OCI-LY3 (cell line): ENCODE results near the gene TFE3.

Experiments
- H2AFZ ChIP-seq: fragments of 200-600, 300-600 bp; shearing (Covaris generic); 2 replicates; pipeline ENCODE4 v1.6.0; 2014; ENCODE audit warnings: antibody characterized with exemption, low read depth, low read length
- H3K27ac ChIP-seq: fragments of 200-600, 300-600 bp; sonication (generic); 2 replicates; pipeline ENCODE4 v1.5.1; 2014; ENCODE audit warnings: mild to moderate bottlenecking, low read length, moderate library complexity, mixed read lengths
- H3K27me3 ChIP-seq: fragments of 200-600, 300-600 bp; sonication (generic); 2 replicates; pipeline ENCODE4 v1.6.1; 2014; ENCODE audit warnings: low read depth, low read length, mixed read lengths
- H3K36me3 ChIP-seq: fragments of 200-600, 300-600 bp; sonication (generic); replicated peaks from 2 replicates; pipeline ENCODE3; 2014; ENCODE audit warnings: low read depth, low read length, mixed read lengths
- H3K4me1 ChIP-seq: fragments of 300-600, 200-600 bp; sonication (generic); 2 replicates; pipeline ENCODE4 v1.6.1; 2014; ENCODE audit warnings: low read length, mixed read lengths
- H3K4me2 ChIP-seq: fragments of 200-600, 300-600 bp; sonication (generic); 2 replicates; pipeline ENCODE4 v1.6.1; 2014; ENCODE audit warnings: low read length, mixed read lengths
- H3K4me3 ChIP-seq: fragments of 300-600, 200-600 bp; sonication (generic); 2 replicates; pipeline ENCODE4 v1.5.1; 2014; ENCODE audit warnings: antibody characterized with exemption, mild to moderate bottlenecking, low read length, moderate library complexity
- H3K79me2 ChIP-seq: fragments of 300-600, 200-600 bp; shearing (Covaris generic); 2 replicates; pipeline ENCODE4 v1.6.1; 2014; ENCODE audit warnings: mild to moderate bottlenecking, low read length, mixed read lengths
- H3K9ac ChIP-seq: fragments of 300-600, 200-600 bp; shearing (Covaris generic); 2 replicates; pipeline ENCODE4 v1.6.0; 2014; ENCODE audit warnings: mild to moderate bottlenecking, low read length, moderate library complexity
- H3K9me3 ChIP-seq: fragments of 200-600, 300-600 bp; shearing (Covaris generic); 2 replicates; pipeline ENCODE4 v1.6.1; 2014; ENCODE audit warnings: low read length, mixed read lengths; ENCODE audit not compliant: insufficient read depth
- H4K20me1 ChIP-seq: fragments of 200-600, 300-600 bp; sonication (generic); 2 replicates; pipeline ENCODE4 v1.6.1; 2016; ENCODE audit warnings: low read length, mixed read lengths; ENCODE audit not compliant: insufficient read depth
- CTCF ChIP-seq: fragments of 200-600, 300-600 bp; sonication (generic); IDR thresholded peaks from 2 replicates; pipeline ENCODE4 v1.5.1; 2014; ENCODE audit warnings: antibody characterized with exemption, low read length, low read depth
- EZH2phosphoT487 ChIP-seq: fragments of 200-600 bp; shearing (Covaris generic); IDR thresholded peaks from 2 replicates; pipeline ENCODE4 v1.6.1; 2018; ENCODE audit warnings: antibody characterized with exemption, mixed run types, low read depth

Gene TFE3

GRCh38 chrX:49059201-49059600, 16.0 kb upstream of the TFE3 start:
- Histone ChIP-seq H3K36me3 (no peaks in the 10 kb centered on the region), H3K4me1 (peaks cover 2% of the 10 kb centered on the region; the same call in 1 of the 2 replicates), H3K4me2 (no peak overlapping the region), H3K27me3 (no peaks in the 10 kb centered on the region), H3K4me3 (no peak overlapping the region), H4K20me1 (no peaks in the 10 kb centered on the region), H3K9ac (no peak overlapping the region), H2AFZ (no peak overlapping the region), H3K27ac (no peak overlapping the region), H3K79me2 (peaks cover 3% of the 10 kb centered on the region; the same call in 1 of the 2 replicates), H3K9me3 (no peaks in the 10 kb centered on the region)
- TF ChIP-seq CTCF (no peak), EZH2phosphoT487 (no peak)

GRCh38 chrX:49058794-49059193, 15.6 kb upstream of the TFE3 start, which contains the start of gene CCDC120:
Gene CCDC120 (plus strand): TSS chrX:49058999. CDS start chrX:49062042, 3,043 bp downstream.
- no peaks in the 10 kb centered on the region for H3K27me3 ChIP-seq
- H3K9ac ChIP-seq: no peak within 1 kb of the TSS
- no peak within 1 kb of the TSS for H3K4me3 ChIP-seq
- no peaks in the 10 kb centered on the region for H3K9me3 ChIP-seq
- H3K27ac ChIP-seq: no peak within 1 kb of the TSS
- peaks cover 5% of the 10 kb centered on the region; the same call in 1 of the 2 replicates for H3K4me1 ChIP-seq
- H3K4me2 ChIP-seq: no peak within 1 kb of the TSS
- no peaks in the 10 kb centered on the region for H3K36me3 ChIP-seq
- no peaks in the 10 kb centered on the region for H4K20me1 ChIP-seq
- H3K79me2 ChIP-seq: peaks cover 3% of the 10 kb centered on the region; the same call in 1 of the 2 replicates
- no peak for TF ChIP-seq EZH2phosphoT487
- TF ChIP-seq CTCF: no peak
- no peak within 1 kb of the TSS for H2AFZ ChIP-seq

- H3K27me3 ChIP-seq: no peaks in the 10 kb centered on the region
- no peaks in the 10 kb centered on the region for H3K9me3 ChIP-seq
- TF ChIP-seq EZH2phosphoT487 (no peak), CTCF (no peak)
- peaks cover 3% of the 10 kb centered on the region; the same call in 1 of the 2 replicates for H3K79me2 ChIP-seq
- H3K4me2 ChIP-seq: peak overlapping the region; percentile 89
- 0 out of 2 replicates have a peak overlapping the region, but pooled peaks have one; percentile 58 for H3K27ac ChIP-seq
- peak overlapping the region; percentile 59; the same call in 1 of the 2 replicates for H2AFZ ChIP-seq
- H4K20me1 ChIP-seq: no peaks in the 10 kb centered on the region
- H3K9ac ChIP-seq: peak overlapping the region; percentile 88
- no peaks in the 10 kb centered on the region for H3K36me3 ChIP-seq
- H3K4me3 ChIP-seq: peak overlapping the region; percentile 94
- peaks cover 9% of the 10 kb centered on the region; the same call in 1 of the 2 replicates for H3K4me1 ChIP-seq
Measured at GRCh38 chrX:49054073-49054762, 11.1 kb upstream of the TFE3 start.

GRCh38 chrX:49053223-49054072, 10.3 kb upstream of the TFE3 start:
- Histone ChIP-seq H3K27ac (peak overlapping the region; percentile 58), H3K4me1 (peaks cover 9% of the 10 kb centered on the region; the same call in 1 of the 2 replicates), H3K4me2 (peak overlapping the region; percentile 89), H3K36me3 (no peaks in the 10 kb centered on the region), H3K9me3 (no peaks in the 10 kb centered on the region), H3K27me3 (no peaks in the 10 kb centered on the region), H2AFZ (peak overlapping the region; percentile 92), H4K20me1 (no peaks in the 10 kb centered on the region), H3K79me2 (peaks cover 3% of the 10 kb centered on the region; the same call in 1 of the 2 replicates), H3K9ac (peak overlapping the region; percentile 88), H3K4me3 (peak overlapping the region; percentile 94)
- no peak for TF ChIP-seq EZH2phosphoT487
- no peak for TF ChIP-seq CTCF
